ENCODE data around the gene KRTAP10-3. TPM values are rescaled to one million over a fixed set of nuclear protein-coding genes. Genes with fewer than 3 reads are reported as not detected.

KRTAP10-3 gene
- total RNA-seq, 4 donors from 2014 or later = not detected

DNA sequence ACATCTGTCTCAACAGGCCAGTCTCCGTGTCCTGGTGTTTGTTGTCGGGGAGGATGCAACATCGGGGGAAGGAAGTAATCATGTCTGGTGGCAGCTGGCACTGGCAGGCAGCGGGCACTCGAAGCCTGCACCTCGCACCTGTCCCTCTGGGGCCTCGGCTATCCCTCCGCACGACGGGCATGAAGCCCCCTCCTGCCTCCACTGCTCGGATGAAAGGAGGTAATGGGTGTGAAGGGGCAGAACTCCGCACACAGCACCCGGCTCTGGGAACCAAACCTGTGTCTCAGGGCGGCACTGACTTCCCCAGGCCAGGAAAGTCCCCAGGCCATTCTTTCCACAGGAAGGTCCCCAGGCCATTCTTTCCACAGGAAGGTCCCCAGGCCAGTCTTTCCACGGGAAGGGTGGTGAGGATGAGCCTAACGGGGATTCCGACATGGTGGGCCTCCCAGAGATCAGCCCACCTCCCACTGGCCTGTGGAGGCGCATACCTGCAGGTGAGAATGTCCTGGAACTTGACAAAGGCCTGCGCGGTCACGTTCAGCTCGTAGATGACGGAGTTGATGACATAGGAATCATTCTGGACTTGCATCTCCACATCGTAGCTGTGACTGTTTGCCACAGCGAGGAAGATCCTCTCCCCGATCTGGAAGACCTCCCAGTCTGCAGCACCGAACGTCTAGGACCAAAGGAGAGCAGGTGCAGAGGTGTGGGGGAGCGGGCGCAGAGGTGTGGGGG, 49.7 kb downstream of the KRTAP10-3 start:
- no peaks in the 10 kb centered on the region for H3K36me3 ChIP-seq
- TF ChIP-seq POLR2A (IDR thresholded peaks at IDR 0.05) (no peak), CTCF (IDR thresholded peaks at IDR 0.05) (no peak)
- intact Hi-C loops (cut with DNase I) = no loop called here
- no peak overlapping the region for H3K27ac ChIP-seq
- H3K27me3 ChIP-seq = peaks cover 0 to 73% (median 2%) of the 10 kb centered on the region in 4 donors
- DNase-seq = no peak
- 40 to 60% methylated on average over 1 to 18 of the region's 30 CpGs for WGBS, 2 donors
- H3K9me3 ChIP-seq = no peaks in the 10 kb centered on the region
- H3K4me1 ChIP-seq = peaks cover 0 to 16% (median 0%) of the 10 kb centered on the region in 3 donors
- H3K4me3 ChIP-seq = no peak overlapping the region

GRCh38 chr21:44508426-44508710, 50.2 kb downstream of the KRTAP10-3 start:
- DNase-seq = no peak
- no peak overlapping the region for H3K27ac ChIP-seq
- H3K9me3 ChIP-seq = no peaks in the 10 kb centered on the region
- H3K36me3 ChIP-seq = no peaks in the 10 kb centered on the region
- 81 to 82% methylated on average over 7 to 9 of the region's 9 CpGs for WGBS, 2 donors
- peaks cover 0 to 73% (median 2%) of the 10 kb centered on the region in 4 donors for H3K27me3 ChIP-seq
- H3K4me1 ChIP-seq = peaks cover 0 to 16% (median 0%) of the 10 kb centered on the region in 3 donors
- intact Hi-C loops (cut with DNase I) = no loop called here
- H3K4me3 ChIP-seq = no peak overlapping the region
- TF ChIP-seq POLR2A (IDR thresholded peaks at IDR 0.05) = no peak
- no peak for TF ChIP-seq CTCF (IDR thresholded peaks at IDR 0.05)

Other genes with a start within 250 kb of the KRTAP10-3 start
- gene CFAP410, start 219.4 kb downstream of the KRTAP10-3 start, total RNA-seq = 10 to 100 TPM in 2 of 4 donors, 1 to 10 TPM in 2; 7.9 to 21.8 (median 13.7) TPM
- 1 to 10 TPM in 3 of 4 donors, under 1 TPM in 1; 0.40 to 6.9 (median 2.5) TPM for gene TRPM2, start 205.2 kb downstream of the KRTAP10-3 start, total RNA-seq
- gene LRRC3, start 103.3 kb downstream of the KRTAP10-3 start, total RNA-seq = 1 to 10 TPM in 2 of 4 donors, under 1 TPM in 2; 0.57 to 2.9 (median 1.1) TPM
- gene KRTAP10-1, start 18.6 kb downstream of the KRTAP10-3 start, total RNA-seq = not detected
- gene KRTAP10-2, start 7.3 kb downstream of the KRTAP10-3 start, total RNA-seq = not detected
- gene KRTAP10-4, start 14.9 kb upstream of the KRTAP10-3 start, total RNA-seq = not detected
- gene KRTAP10-5, start 21.8 kb upstream of the KRTAP10-3 start, total RNA-seq = not detected
- gene KRTAP10-6, start 33.7 kb upstream of the KRTAP10-3 start, total RNA-seq = not detected
- not detected for gene KRTAP10-7, start 41.8 kb upstream of the KRTAP10-3 start, total RNA-seq
- gene KRTAP10-8, start 53.3 kb upstream of the KRTAP10-3 start, total RNA-seq = not detected
- not detected for gene KRTAP10-9, start 68.3 kb upstream of the KRTAP10-3 start, total RNA-seq
- not detected for gene KRTAP10-10, start 78.6 kb upstream of the KRTAP10-3 start, total RNA-seq
- not detected for gene KRTAP10-11, start 87.6 kb upstream of the KRTAP10-3 start, total RNA-seq
- not detected for gene KRTAP12-4, start 95.9 kb upstream of the KRTAP10-3 start, total RNA-seq
- not detected for gene KRTAP12-3, start 99.1 kb upstream of the KRTAP10-3 start, total RNA-seq
- gene KRTAP12-2, start 108.1 kb upstream of the KRTAP10-3 start, total RNA-seq = not detected
- gene KRTAP12-1, start 123.4 kb upstream of the KRTAP10-3 start, total RNA-seq = not detected
- not detected for gene KRTAP10-12, start 138.4 kb upstream of the KRTAP10-3 start, total RNA-seq
- not detected for gene TSPEAR, start 152.8 kb upstream of the KRTAP10-3 start, total RNA-seq
- 10 to 100 TPM; 27.9 to 70.0 (median 51.1) TPM for gene UBE2G2, start 243.0 kb upstream of the KRTAP10-3 start, total RNA-seq